WTC11 (cell line): Measurements from ENCODE around the gene CSNK1A1L. TPM values are rescaled to one million over a fixed set of nuclear protein-coding genes. Genes with fewer than 3 reads are reported as not detected.

Experiments
- ATAC-seq: fragments of 200-7000 bp; cut with Tn5 transposase; 2 replicates; pipeline ENCODE4 v1.10.0; 2021; ENCODE audit warnings: mild to moderate bottlenecking, moderate library complexity
- CTCF ChIA-PET: fragments of 300-600 bp; sonication (Branson Sonifier 250); formaldehyde crosslinking; loops from one replicate; lab custom pipeline; 2021; ENCODE audit warnings: antibody characterized with exemption; lab: Charles Lee
- POLR2A ChIA-PET: fragments of 350-600 bp; sonication (Branson Sonifier 250); formaldehyde crosslinking; loops from one replicate; lab custom pipeline; 2021; ENCODE audit warnings: antibody characterized with exemption; lab: Charles Lee
- DNase-seq: peaks from one replicate; pipeline ENCODE4 v3.0.0; 2021; ENCODE audit warnings: low spot score
- H3K27ac Mint-ChIP-seq: 2 replicates; pipeline ENCODE4 v1.8.0; 2021; ENCODE audit warnings: mixed read lengths
- H3K27me3 Mint-ChIP-seq: 2 replicates; pipeline ENCODE4 v1.8.0; 2021; ENCODE audit warnings: low read depth, mild to moderate bottlenecking, moderate library complexity, mixed read lengths
- H3K36me3 Mint-ChIP-seq: 2 replicates; pipeline ENCODE4 v1.8.0; 2021; ENCODE audit warnings: mixed read lengths
- H3K4me1 Mint-ChIP-seq: 2 replicates; pipeline ENCODE4 v1.8.0; 2022; ENCODE audit warnings: mixed read lengths
- H3K4me3 Mint-ChIP-seq: 2 replicates; pipeline ENCODE4 v1.8.0; 2021; ENCODE audit warnings: mild to moderate bottlenecking, moderate library complexity, mixed read lengths
- H3K9me3 Mint-ChIP-seq: 2 replicates; pipeline ENCODE4 v1.8.0; 2021; ENCODE audit warnings: mixed read lengths
- ELF4 ChIP-seq: sonication (generic); formaldehyde crosslinking; IDR thresholded peaks from 2 replicates; pipeline ENCODE4 v1.8.1; 2022; ENCODE audit warnings: low read depth, mild to moderate bottlenecking, moderate library complexity, missing genetic modification reagents
- FOXJ3 ChIP-seq: sonication (generic); formaldehyde crosslinking; IDR thresholded peaks from 2 replicates; pipeline ENCODE4 v1.9.0; 2021; ENCODE audit warnings: missing genetic modification reagents, mild to moderate bottlenecking, borderline replicate concordance
- GRHL2 ChIP-seq: fragments of 250-450 bp; sonication (Bioruptor Pico); IDR thresholded peaks from 2 replicates; pipeline ENCODE4 v1.8.0; 2022; ENCODE audit warnings: mild to moderate bottlenecking, moderate library complexity; ENCODE audit not compliant: insufficient replicate concordance, severe bottlenecking
- GTF2I ChIP-seq: fragments of 250-450 bp; sonication (Bioruptor Pico); conservative IDR thresholded peaks from 2 replicates; pipeline ENCODE4 v1.4.0; 2021; ENCODE audit warnings: mild to moderate bottlenecking
- JUN ChIP-seq: sonication (generic); formaldehyde crosslinking; IDR thresholded peaks from 2 replicates; pipeline ENCODE4 v1.8.0; 2023; ENCODE audit warnings: mild to moderate bottlenecking, missing genetic modification reagents
- NFE2L1 ChIP-seq: sonication (generic); formaldehyde crosslinking; IDR thresholded peaks from 2 replicates; pipeline ENCODE4 v1.8.1; 2023; ENCODE audit warnings: missing genetic modification reagents
- NR2C2 ChIP-seq: sonication (generic); formaldehyde crosslinking; IDR thresholded peaks from 2 replicates; pipeline ENCODE4 v1.8.0; 2022; ENCODE audit warnings: mild to moderate bottlenecking, missing genetic modification reagents
- TP53 ChIP-seq: sonication (generic); formaldehyde crosslinking; IDR thresholded peaks from 2 replicates; pipeline ENCODE4 v1.8.1; 2023; ENCODE audit warnings: mild to moderate bottlenecking, missing genetic modification reagents
- ZNF263 ChIP-seq: sonication (generic); formaldehyde crosslinking; IDR thresholded peaks from 2 replicates; pipeline ENCODE4 v1.8.1; 2022; ENCODE audit warnings: low read depth, mild to moderate bottlenecking, moderate library complexity, missing genetic modification reagents
- total RNA-seq: library from RNA; stranded (reverse); gene quantifications from 3 replicates; pipeline ENCODE4 v1.2.3, GENCODE V29; 2021
- TF ChIP-seq, protein P1 (sequence below): fragments of 250-450 bp; sonication (Bioruptor Pico); IDR thresholded peaks from 2 replicates; pipeline ENCODE4 v1.9.0; 2021; ENCODE audit warnings: mild to moderate bottlenecking
- TF ChIP-seq, protein P2 (sequence below): sonication (generic); formaldehyde crosslinking; IDR thresholded peaks from 2 replicates; pipeline ENCODE4 v1.8.0; 2022; ENCODE audit warnings: mild to moderate bottlenecking, missing genetic modification reagents
- TF ChIP-seq, protein P3 (sequence below): sonication (generic); formaldehyde crosslinking; IDR thresholded peaks from 2 replicates; pipeline ENCODE4 v1.8.1; 2022; ENCODE audit warnings: mild to moderate bottlenecking, moderate library complexity, missing genetic modification reagents
- TF ChIP-seq, protein P4 (sequence below): sonication (generic); formaldehyde crosslinking; conservative IDR thresholded peaks from 2 replicates; pipeline ENCODE4 v1.8.1; 2023; ENCODE audit warnings: mild to moderate bottlenecking, low read depth, missing genetic modification reagents, moderate library complexity
- TF ChIP-seq, protein P5 (sequence below): sonication (generic); formaldehyde crosslinking; IDR thresholded peaks from 2 replicates; pipeline ENCODE4 v1.8.0; 2023; ENCODE audit warnings: mild to moderate bottlenecking, missing genetic modification reagents
- TF ChIP-seq, protein P6 (sequence below): fragments of 250-450 bp; sonication (Bioruptor Pico); IDR thresholded peaks from 2 replicates; pipeline ENCODE4 v1.9.0; 2021; ENCODE audit warnings: moderate library complexity, mild to moderate bottlenecking, inconsistent platforms, borderline replicate concordance
- TF ChIP-seq, protein P7 (sequence below): sonication (generic); formaldehyde crosslinking; IDR thresholded peaks from 2 replicates; pipeline ENCODE4 v1.8.1; 2022; ENCODE audit warnings: missing genetic modification reagents, borderline replicate concordance
- TF ChIP-seq, protein P8 (sequence below): fragments of 200-600 bp; IDR thresholded peaks from 2 replicates; pipeline ENCODE4 v1.8.0; 2022; ENCODE audit warnings: antibody characterized with exemption
- TF ChIP-seq, protein P9 (sequence below): fragments of 250-450 bp; sonication (Bioruptor Pico); IDR thresholded peaks from 2 replicates; pipeline ENCODE4 v1.9.0; 2021; ENCODE audit warnings: mild to moderate bottlenecking

The CSNK1A1L gene
- total RNA-seq, 1 experiment from 2014 or later, result not detected

DNA sequence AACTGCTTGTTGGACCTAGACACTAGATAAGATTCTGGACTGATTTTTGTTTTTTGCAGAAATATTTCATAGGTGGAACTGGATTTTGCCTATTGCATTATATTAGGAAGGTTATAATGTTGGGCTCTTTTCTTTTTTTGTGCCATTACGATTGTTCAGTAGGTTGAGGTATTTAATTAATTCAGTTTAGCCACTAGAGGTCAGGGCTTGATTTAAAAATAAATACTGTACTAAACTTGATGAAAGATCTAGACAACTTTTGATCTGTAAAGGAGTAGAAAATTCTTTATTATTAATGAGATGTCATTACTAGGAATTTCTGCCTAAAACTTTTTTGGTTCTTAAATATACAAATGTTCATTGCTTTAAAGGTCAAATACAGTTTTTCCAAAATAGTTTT is 30.8 kb downstream of the CSNK1A1L start (continued):
- TF ChIP-seq FOXJ3 (CRISPR knock-in tag), result no peak
- TF ChIP-seq, protein P1, sequence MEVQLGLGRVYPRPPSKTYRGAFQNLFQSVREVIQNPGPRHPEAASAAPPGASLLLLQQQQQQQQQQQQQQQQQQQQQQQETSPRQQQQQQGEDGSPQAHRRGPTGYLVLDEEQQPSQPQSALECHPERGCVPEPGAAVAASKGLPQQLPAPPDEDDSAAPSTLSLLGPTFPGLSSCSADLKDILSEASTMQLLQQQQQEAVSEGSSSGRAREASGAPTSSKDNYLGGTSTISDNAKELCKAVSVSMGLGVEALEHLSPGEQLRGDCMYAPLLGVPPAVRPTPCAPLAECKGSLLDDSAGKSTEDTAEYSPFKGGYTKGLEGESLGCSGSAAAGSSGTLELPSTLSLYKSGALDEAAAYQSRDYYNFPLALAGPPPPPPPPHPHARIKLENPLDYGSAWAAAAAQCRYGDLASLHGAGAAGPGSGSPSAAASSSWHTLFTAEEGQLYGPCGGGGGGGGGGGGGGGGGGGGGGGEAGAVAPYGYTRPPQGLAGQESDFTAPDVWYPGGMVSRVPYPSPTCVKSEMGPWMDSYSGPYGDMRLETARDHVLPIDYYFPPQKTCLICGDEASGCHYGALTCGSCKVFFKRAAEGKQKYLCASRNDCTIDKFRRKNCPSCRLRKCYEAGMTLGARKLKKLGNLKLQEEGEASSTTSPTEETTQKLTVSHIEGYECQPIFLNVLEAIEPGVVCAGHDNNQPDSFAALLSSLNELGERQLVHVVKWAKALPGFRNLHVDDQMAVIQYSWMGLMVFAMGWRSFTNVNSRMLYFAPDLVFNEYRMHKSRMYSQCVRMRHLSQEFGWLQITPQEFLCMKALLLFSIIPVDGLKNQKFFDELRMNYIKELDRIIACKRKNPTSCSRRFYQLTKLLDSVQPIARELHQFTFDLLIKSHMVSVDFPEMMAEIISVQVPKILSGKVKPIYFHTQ, result no peak
- TF ChIP-seq, protein P2, sequence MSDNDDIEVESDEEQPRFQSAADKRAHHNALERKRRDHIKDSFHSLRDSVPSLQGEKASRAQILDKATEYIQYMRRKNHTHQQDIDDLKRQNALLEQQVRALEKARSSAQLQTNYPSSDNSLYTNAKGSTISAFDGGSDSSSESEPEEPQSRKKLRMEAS (CRISPR knock-in tag), result no peak
- TF ChIP-seq, all 79 proteins: peak for 0

DNA sequence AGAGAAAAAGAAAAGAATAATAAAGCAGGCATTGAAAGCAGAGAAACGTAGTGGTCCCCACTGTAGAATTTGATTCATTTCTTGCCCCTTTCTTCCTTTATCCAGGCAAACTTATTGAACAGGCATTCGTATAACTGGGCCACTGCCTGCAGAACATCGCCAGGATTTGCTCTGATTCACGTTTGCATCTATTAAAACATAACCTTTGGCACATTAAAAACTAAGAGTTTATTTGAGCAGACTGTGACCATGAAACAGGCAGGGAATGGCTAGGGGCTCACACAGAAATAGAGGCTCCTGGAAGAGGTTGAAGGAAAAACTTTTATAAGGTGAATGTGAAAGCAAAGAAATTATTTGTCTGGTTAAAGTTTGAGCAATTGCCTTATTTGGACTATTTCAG is 33.4 kb downstream of the CSNK1A1L start:
- H3K36me3 Mint-ChIP-seq, result no peaks in the 10 kb centered on the region
- H3K4me3 Mint-ChIP-seq, result no peak overlapping the region
- H3K27me3 Mint-ChIP-seq, result no peaks in the 10 kb centered on the region
- peaks cover 8% of the 10 kb centered on the region for H3K4me1 Mint-ChIP-seq
- no peaks in the 10 kb centered on the region for H3K9me3 Mint-ChIP-seq
- POLR2A ChIA-PET, result no interaction called here
- ATAC-seq, result no peak
- TF ChIP-seq, protein P3, sequence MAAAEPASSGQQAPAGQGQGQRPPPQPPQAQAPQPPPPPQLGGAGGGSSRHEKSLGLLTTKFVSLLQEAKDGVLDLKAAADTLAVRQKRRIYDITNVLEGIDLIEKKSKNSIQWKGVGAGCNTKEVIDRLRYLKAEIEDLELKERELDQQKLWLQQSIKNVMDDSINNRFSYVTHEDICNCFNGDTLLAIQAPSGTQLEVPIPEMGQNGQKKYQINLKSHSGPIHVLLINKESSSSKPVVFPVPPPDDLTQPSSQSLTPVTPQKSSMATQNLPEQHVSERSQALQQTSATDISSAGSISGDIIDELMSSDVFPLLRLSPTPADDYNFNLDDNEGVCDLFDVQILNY (CRISPR knock-in tag), result no peak
- no peak for TF ChIP-seq ZNF263 (CRISPR knock-in tag)
- no peak for TF ChIP-seq ELF4 (CRISPR knock-in tag)
- TF ChIP-seq, protein P4, sequence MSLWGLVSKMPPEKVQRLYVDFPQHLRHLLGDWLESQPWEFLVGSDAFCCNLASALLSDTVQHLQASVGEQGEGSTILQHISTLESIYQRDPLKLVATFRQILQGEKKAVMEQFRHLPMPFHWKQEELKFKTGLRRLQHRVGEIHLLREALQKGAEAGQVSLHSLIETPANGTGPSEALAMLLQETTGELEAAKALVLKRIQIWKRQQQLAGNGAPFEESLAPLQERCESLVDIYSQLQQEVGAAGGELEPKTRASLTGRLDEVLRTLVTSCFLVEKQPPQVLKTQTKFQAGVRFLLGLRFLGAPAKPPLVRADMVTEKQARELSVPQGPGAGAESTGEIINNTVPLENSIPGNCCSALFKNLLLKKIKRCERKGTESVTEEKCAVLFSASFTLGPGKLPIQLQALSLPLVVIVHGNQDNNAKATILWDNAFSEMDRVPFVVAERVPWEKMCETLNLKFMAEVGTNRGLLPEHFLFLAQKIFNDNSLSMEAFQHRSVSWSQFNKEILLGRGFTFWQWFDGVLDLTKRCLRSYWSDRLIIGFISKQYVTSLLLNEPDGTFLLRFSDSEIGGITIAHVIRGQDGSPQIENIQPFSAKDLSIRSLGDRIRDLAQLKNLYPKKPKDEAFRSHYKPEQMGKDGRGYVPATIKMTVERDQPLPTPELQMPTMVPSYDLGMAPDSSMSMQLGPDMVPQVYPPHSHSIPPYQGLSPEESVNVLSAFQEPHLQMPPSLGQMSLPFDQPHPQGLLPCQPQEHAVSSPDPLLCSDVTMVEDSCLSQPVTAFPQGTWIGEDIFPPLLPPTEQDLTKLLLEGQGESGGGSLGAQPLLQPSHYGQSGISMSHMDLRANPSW (CRISPR knock-in tag), result no peak
- TF ChIP-seq GTF2I (CRISPR knock-in tag), result no peak
- no peak for TF ChIP-seq NR2C2 (CRISPR knock-in tag)
- TF ChIP-seq GRHL2 (CRISPR knock-in tag), result no peak
- no peak for TF ChIP-seq JUN (CRISPR knock-in tag)
- TF ChIP-seq, protein P5, sequence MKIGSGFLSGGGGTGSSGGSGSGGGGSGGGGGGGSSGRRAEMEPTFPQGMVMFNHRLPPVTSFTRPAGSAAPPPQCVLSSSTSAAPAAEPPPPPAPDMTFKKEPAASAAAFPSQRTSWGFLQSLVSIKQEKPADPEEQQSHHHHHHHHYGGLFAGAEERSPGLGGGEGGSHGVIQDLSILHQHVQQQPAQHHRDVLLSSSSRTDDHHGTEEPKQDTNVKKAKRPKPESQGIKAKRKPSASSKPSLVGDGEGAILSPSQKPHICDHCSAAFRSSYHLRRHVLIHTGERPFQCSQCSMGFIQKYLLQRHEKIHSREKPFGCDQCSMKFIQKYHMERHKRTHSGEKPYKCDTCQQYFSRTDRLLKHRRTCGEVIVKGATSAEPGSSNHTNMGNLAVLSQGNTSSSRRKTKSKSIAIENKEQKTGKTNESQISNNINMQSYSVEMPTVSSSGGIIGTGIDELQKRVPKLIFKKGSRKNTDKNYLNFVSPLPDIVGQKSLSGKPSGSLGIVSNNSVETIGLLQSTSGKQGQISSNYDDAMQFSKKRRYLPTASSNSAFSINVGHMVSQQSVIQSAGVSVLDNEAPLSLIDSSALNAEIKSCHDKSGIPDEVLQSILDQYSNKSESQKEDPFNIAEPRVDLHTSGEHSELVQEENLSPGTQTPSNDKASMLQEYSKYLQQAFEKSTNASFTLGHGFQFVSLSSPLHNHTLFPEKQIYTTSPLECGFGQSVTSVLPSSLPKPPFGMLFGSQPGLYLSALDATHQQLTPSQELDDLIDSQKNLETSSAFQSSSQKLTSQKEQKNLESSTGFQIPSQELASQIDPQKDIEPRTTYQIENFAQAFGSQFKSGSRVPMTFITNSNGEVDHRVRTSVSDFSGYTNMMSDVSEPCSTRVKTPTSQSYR (CRISPR knock-in tag), result no peak
- TF ChIP-seq, protein P6, sequence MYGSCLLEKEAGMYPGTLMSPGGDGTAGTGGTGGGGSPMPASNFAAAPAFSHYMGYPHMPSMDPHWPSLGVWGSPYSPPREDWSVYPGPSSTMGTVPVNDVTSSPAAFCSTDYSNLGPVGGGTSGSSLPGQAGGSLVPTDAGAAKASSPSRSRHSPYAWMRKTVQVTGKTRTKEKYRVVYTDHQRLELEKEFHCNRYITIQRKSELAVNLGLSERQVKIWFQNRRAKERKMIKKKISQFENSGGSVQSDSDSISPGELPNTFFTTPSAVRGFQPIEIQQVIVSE, result no peak
- TF ChIP-seq, protein P7, sequence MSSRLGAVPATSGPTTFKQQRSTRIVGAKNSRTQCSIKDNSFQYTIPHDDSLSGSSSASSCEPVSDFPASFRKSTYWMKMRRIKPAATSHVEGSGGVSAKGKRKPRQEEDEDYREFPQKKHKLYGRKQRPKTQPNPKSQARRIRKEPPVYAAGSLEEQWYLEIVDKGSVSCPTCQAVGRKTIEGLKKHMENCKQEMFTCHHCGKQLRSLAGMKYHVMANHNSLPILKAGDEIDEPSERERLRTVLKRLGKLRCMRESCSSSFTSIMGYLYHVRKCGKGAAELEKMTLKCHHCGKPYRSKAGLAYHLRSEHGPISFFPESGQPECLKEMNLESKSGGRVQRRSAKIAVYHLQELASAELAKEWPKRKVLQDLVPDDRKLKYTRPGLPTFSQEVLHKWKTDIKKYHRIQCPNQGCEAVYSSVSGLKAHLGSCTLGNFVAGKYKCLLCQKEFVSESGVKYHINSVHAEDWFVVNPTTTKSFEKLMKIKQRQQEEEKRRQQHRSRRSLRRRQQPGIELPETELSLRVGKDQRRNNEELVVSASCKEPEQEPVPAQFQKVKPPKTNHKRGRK, result no peak
- TF ChIP-seq NFE2L1, result no peak
- TF ChIP-seq TP53, result no peak
- TF ChIP-seq, protein P8, sequence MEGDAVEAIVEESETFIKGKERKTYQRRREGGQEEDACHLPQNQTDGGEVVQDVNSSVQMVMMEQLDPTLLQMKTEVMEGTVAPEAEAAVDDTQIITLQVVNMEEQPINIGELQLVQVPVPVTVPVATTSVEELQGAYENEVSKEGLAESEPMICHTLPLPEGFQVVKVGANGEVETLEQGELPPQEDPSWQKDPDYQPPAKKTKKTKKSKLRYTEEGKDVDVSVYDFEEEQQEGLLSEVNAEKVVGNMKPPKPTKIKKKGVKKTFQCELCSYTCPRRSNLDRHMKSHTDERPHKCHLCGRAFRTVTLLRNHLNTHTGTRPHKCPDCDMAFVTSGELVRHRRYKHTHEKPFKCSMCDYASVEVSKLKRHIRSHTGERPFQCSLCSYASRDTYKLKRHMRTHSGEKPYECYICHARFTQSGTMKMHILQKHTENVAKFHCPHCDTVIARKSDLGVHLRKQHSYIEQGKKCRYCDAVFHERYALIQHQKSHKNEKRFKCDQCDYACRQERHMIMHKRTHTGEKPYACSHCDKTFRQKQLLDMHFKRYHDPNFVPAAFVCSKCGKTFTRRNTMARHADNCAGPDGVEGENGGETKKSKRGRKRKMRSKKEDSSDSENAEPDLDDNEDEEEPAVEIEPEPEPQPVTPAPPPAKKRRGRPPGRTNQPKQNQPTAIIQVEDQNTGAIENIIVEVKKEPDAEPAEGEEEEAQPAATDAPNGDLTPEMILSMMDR, result no peak
- TF ChIP-seq, protein P9, sequence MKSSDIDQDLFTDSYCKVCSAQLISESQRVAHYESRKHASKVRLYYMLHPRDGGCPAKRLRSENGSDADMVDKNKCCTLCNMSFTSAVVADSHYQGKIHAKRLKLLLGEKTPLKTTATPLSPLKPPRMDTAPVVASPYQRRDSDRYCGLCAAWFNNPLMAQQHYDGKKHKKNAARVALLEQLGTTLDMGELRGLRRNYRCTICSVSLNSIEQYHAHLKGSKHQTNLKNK (CRISPR knock-in tag), result no peak
- TF ChIP-seq, all 79 proteins: peak for 0
- no peak overlapping the region for H3K27ac Mint-ChIP-seq
- DNase-seq, result no peak
- CTCF ChIA-PET, result no interaction called here
